H1 (cell line): ENCODE data around the gene CASZ1. TPM values are rescaled to one million over a fixed set of nuclear protein-coding genes. Genes with fewer than 3 reads are reported as not detected.

Experiments used
- CTCF ChIA-PET: fragments of 300-600 bp; sonication (Branson Sonifier 250); formaldehyde crosslinking; loops from one replicate; lab custom pipeline; 2021; ENCODE audit not compliant: partially characterized antibody; lab: Charles Lee
- POLR2A ChIA-PET: fragments of 300-600 bp; sonication (Branson Sonifier 250); formaldehyde crosslinking; loops from one replicate; lab custom pipeline; 2021; ENCODE audit warnings: inconsistent platforms; ENCODE audit not compliant: partially characterized antibody; lab: Charles Lee
- DNase-seq, 2 experiments: peaks; one replicate each; pipeline versions ENCODE4 v3.0.0 to v3.0.0-alpha.2; 2010 to 2022; ENCODE audit warnings: low spot score in 2 of 2, low read depth in 1 of 2, mixed read lengths in 1 of 2
- FAIRE-seq: peaks from 2 replicates; lab custom pipeline; 2011; peaks lifted over from hg19 to GRCh38; lab: Jason Lieb, UNC
- H2AFZ ChIP-seq: 2 replicates; pipeline ENCODE4 v1.8.1; 2012; ENCODE audit warnings: low read length, inconsistent platforms
- H2AK5ac ChIP-seq: 2 replicates; pipeline ENCODE4 v1.6.1; 2013; ENCODE audit warnings: low read depth, low read length
- H2BK120ac ChIP-seq: replicated peaks from 2 replicates; pipeline ENCODE3; 2013; ENCODE audit warnings: low read depth, low read length, inconsistent platforms
- H2BK12ac ChIP-seq: 2 replicates; pipeline ENCODE4 v1.6.1; 2013; ENCODE audit warnings: low read depth, low read length
- H2BK15ac ChIP-seq: 2 replicates; pipeline ENCODE4 v1.6.1; 2013; ENCODE audit warnings: low read length
- H2BK20ac ChIP-seq: 2 replicates; pipeline ENCODE4 v1.6.1; 2013; ENCODE audit warnings: low read length
- H2BK5ac ChIP-seq: 2 replicates; pipeline ENCODE4 v1.6.1; 2013; ENCODE audit warnings: low read depth, low read length
- H3K14ac ChIP-seq: 2 replicates; pipeline ENCODE4 v1.6.1; 2013; ENCODE audit warnings: inconsistent platforms; ENCODE audit not compliant: insufficient read length
- H3K18ac ChIP-seq: 2 replicates; pipeline ENCODE4 v1.6.1; 2013; ENCODE audit warnings: low read length; ENCODE audit errors: extremely low read depth
- H3K23ac ChIP-seq: 2 replicates; pipeline ENCODE4 v1.6.1; 2013; ENCODE audit warnings: inconsistent platforms; ENCODE audit not compliant: insufficient read length
- H3K23me2 ChIP-seq: 2 replicates; pipeline ENCODE4 v1.6.1; 2013; ENCODE audit warnings: low read depth, low read length
- H3K27ac ChIP-seq: 2 replicates; pipeline ENCODE4 v1.6.1; 2011; ENCODE audit warnings: low read depth, low read length, inconsistent platforms
- H3K27me3 ChIP-seq, 4 experiments: replicated peaks in 1 of 4; 1 replicate in 1 of 4; 2 replicates in 3 of 4; pipeline versions ENCODE4 v1.6.1 to v1.8.1; 2011 to 2013; ENCODE audit warnings: low read length in 3 of 4, mild to moderate bottlenecking in 3 of 4, inconsistent platforms in 2 of 4, mixed read lengths in 2 of 4, moderate library complexity in 1 of 4; ENCODE audit not compliant: control insufficient read depth in 3 of 4, insufficient read depth in 3 of 4; ENCODE audit errors: extremely low read depth in 1 of 4
- H3K36me3 ChIP-seq, 4 experiments: 2 replicates each; pipeline versions ENCODE4 v1.6.1 to v1.8.1; 2011 to 2013; ENCODE audit warnings: mild to moderate bottlenecking in 4 of 4, low read length in 3 of 4, moderate library complexity in 2 of 4, control low read depth in 1 of 4, inconsistent platforms in 1 of 4; ENCODE audit not compliant: insufficient read depth in 4 of 4, control insufficient read depth in 2 of 4
- H3K4ac ChIP-seq: replicated peaks from 2 replicates; pipeline ENCODE3; 2013; ENCODE audit warnings: low read length, low read depth, mixed read lengths, inconsistent platforms; ENCODE audit not compliant: insufficient read length
- H3K4me1 ChIP-seq, 4 experiments: replicated peaks in 1 of 4; 1 replicate in 1 of 4; 2 replicates in 3 of 4; pipeline versions ENCODE4 v1.6.1 to v1.8.1; 2011 to 2013; ENCODE audit warnings: low read length in 3 of 4, inconsistent platforms in 2 of 4, mixed read lengths in 1 of 4; ENCODE audit not compliant: insufficient read depth in 4 of 4, control insufficient read depth in 3 of 4
- H3K4me2 ChIP-seq, 2 experiments: 2 replicates each; pipeline versions ENCODE4 v1.6.1 to v1.8.1; 2011 to 2013; ENCODE audit warnings: low read depth in 2 of 2, low read length in 2 of 2, control low read depth in 1 of 2, inconsistent platforms in 1 of 2, mild to moderate bottlenecking in 1 of 2; ENCODE audit not compliant: insufficient read depth in 1 of 2
- H3K4me3 ChIP-seq, 4 experiments: fragments of 200-600, 300-600 bp in 1 of 4; sonication (generic), shearing (Covaris generic), sonication (Bioruptor Twin) in 1 of 4; 2 replicates each; pipeline versions ENCODE4 v1.5.1 to v1.8.1; 2011 to 2016; ENCODE audit warnings: low read length in 4 of 4, low read depth in 3 of 4, control low read depth in 2 of 4, inconsistent platforms in 2 of 4, mild to moderate bottlenecking in 2 of 4, mixed read lengths in 1 of 4, moderate library complexity in 1 of 4; ENCODE audit not compliant: insufficient read depth in 2 of 4; ENCODE audit errors: extremely low read depth in 1 of 4
- H3K56ac ChIP-seq: replicated peaks from 2 replicates; pipeline ENCODE3; 2013; ENCODE audit warnings: low read depth, mild to moderate bottlenecking, mixed read lengths, low read length, inconsistent platforms; ENCODE audit not compliant: insufficient read length
- H3K79me1 ChIP-seq: 2 replicates; pipeline ENCODE4 v1.6.1; 2013; ENCODE audit warnings: low read depth, low read length, control low read depth
- H3K79me2 ChIP-seq, 2 experiments: 2 replicates each; pipeline versions ENCODE4 v1.6.1 to v1.8.1; 2012 to 2013; ENCODE audit warnings: low read length in 2 of 2, mild to moderate bottlenecking in 2 of 2, inconsistent platforms in 1 of 2; ENCODE audit not compliant: insufficient read depth in 2 of 2, control insufficient read depth in 1 of 2
- H3K9ac ChIP-seq, 4 experiments: replicated peaks in 1 of 4; 1 replicate in 1 of 4; 2 replicates in 3 of 4; pipeline versions ENCODE4 v1.6.1 to v1.8.1; 2011 to 2013; ENCODE audit warnings: low read depth in 3 of 4, low read length in 3 of 4, control low read depth in 2 of 4, mild to moderate bottlenecking in 2 of 4, moderate library complexity in 2 of 4, inconsistent platforms in 1 of 4; ENCODE audit errors: extremely low read depth in 1 of 4
- H3K9me3 ChIP-seq, 2 experiments: 2 replicates each; pipeline versions ENCODE4 v1.6.1 to v1.8.1; 2012 to 2013; ENCODE audit warnings: mild to moderate bottlenecking in 2 of 2, moderate library complexity in 2 of 2, control low read depth in 1 of 2, inconsistent platforms in 1 of 2, low read depth in 1 of 2, low read length in 1 of 2, mixed read lengths in 1 of 2; ENCODE audit not compliant: insufficient read depth in 2 of 2
- H4K20me1 ChIP-seq, 2 experiments: replicated peaks in 1 of 2; 2 replicates each; pipeline versions ENCODE3 to v1.8.1; 2011 to 2013; ENCODE audit warnings: inconsistent platforms in 2 of 2, low read length in 2 of 2, mild to moderate bottlenecking in 1 of 2; ENCODE audit not compliant: insufficient read depth in 2 of 2, control insufficient read depth in 1 of 2
- H4K5ac ChIP-seq: 2 replicates; pipeline ENCODE4 v1.6.1; 2013; ENCODE audit warnings: low read length, low read depth, mixed read lengths, inconsistent platforms; ENCODE audit not compliant: insufficient read length
- H4K8ac ChIP-seq: 2 replicates; pipeline ENCODE4 v1.8.0; 2013; ENCODE audit warnings: mild to moderate bottlenecking, moderate library complexity, low read length, inconsistent platforms; ENCODE audit not compliant: insufficient read depth; ENCODE audit errors: extremely low read depth
- H4K91ac ChIP-seq: replicated peaks from 2 replicates; pipeline ENCODE3; 2013; ENCODE audit warnings: low read length, mixed read lengths, inconsistent platforms; ENCODE audit not compliant: insufficient read length
- ATF2 ChIP-seq: IDR thresholded peaks from 2 replicates; pipeline ENCODE4 v1.6.1; 2012; ENCODE audit warnings: low read length, inconsistent platforms
- EGR1 ChIP-seq: IDR thresholded peaks from 2 replicates; pipeline ENCODE4 v1.6.1; 2011; ENCODE audit warnings: low read depth, low read length, borderline replicate concordance
- GABPA ChIP-seq: IDR thresholded peaks from 2 replicates; pipeline ENCODE4 v1.6.1; 2011; ENCODE audit warnings: mild to moderate bottlenecking, low read length, moderate library complexity, borderline replicate concordance; ENCODE audit not compliant: insufficient read depth
- RAD21 ChIP-seq, 2 experiments: IDR thresholded peaks in 1 of 2; conservative IDR thresholded peaks in 1 of 2; 2 replicates each; pipeline ENCODE4 v1.6.1; 2011; ENCODE audit warnings: low read depth in 2 of 2, low read length in 2 of 2, improper control_type of control experiment in 1 of 2, inconsistent platforms in 1 of 2, mild to moderate bottlenecking in 1 of 2, moderate library complexity in 1 of 2
- RFX5 ChIP-seq: IDR thresholded peaks from 2 replicates; pipeline ENCODE4 v1.6.1; 2011; ENCODE audit warnings: low read depth, low read length, improper control_type of control experiment, borderline replicate concordance
- SRF ChIP-seq: IDR thresholded peaks from 2 replicates; pipeline ENCODE4 v1.6.1; 2011; ENCODE audit warnings: mild to moderate bottlenecking, low read depth, low read length, moderate library complexity
- TBP ChIP-seq: IDR thresholded peaks from 2 replicates; pipeline ENCODE4 v1.6.1; 2011; ENCODE audit warnings: low read depth, low read length, improper control_type of control experiment
- WGBS, 2 experiments: shearing (Covaris generic) in 1 of 2; methylation state at CpG; one replicate each; pipeline versions ENCODE4 v1.1.6 to v1.1.7; 2013 to 2015; ENCODE audit warnings: low lambda C conversion rate in 2 of 2, mixed read lengths in 2 of 2, inconsistent platforms in 1 of 2, low coverage in 1 of 2, missing lambda C conversion rate in 1 of 2; ENCODE audit not compliant: insufficient replicate concordance in 2 of 2, insufficient coverage in 1 of 2, insufficient read length in 1 of 2; ENCODE audit errors: extremely low coverage in 1 of 2, missing lambda C conversion rate in 1 of 2; 5-methylcytosine and 5-hydroxymethylcytosine counted together
- polyA plus RNA-seq, 7 experiments: library from polyadenylated mRNA; depleted of rRNA in 3 of 7; stranded (reverse) in 5 of 7; unstranded in 2 of 7; fragments of >200 nt in 5 of 7; fragments of 200-250 nt in 2 of 7; gene quantifications; 1 replicate in 5 of 7; 2 replicates in 1 of 7; 4 replicates in 1 of 7; pipeline versions ENCODE4 v1.2.1 to v1.2.3, GENCODE V29; 2011 to 2013; ENCODE audit warnings: missing spikeins in 2 of 7, mixed read lengths in 2 of 7
- total RNA-seq: library from RNA; stranded (reverse); fragmentation: NEBNext Ultra II Directional; extraction: Animal tissue kit (Norgen Biotek cat#: 25700); gene quantifications from 2 replicates; pipeline ENCODE4 v1.2.1, GENCODE V29; 2021

CASZ1 gene
- total and polyA plus RNA-seq, 2 of the 8 experiments (the other 6 are each of a cell fraction or from before 2014, with no cell fraction given), result 4.4 to 7.7 TPM

DNA sequence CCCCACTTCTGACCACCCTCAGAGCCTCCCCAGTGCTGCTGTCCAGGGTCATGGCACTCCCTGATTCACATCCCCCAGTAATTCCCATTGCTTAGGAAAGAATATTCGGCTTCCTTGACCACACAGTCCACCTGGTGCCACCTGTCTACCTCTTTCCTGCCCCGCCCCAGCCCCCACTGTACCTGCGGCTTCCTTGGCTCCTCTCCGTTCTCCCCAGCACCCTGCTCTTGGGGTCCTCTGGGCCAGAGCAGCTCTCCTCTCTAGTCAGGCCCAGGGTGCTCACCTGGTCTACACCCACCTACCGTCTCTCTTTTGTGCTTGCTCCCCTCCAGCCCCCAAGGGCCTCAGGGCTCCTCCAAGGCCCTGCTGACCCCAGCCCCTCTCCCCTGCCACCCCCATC, 179.1 kb downstream of the CASZ1 start:
- H3K14ac ChIP-seq, result no peak overlapping the region
- H2AK5ac ChIP-seq, result no peak overlapping the region
- no peak overlapping the region for H3K4ac ChIP-seq
- WGBS, 2 experiments, result 90% methylated on average over 3 of the region's 5 CpGs; no CpG with 5 or more reads in 1 of the 2 experiments
- POLR2A ChIA-PET, result no interaction called here
- FAIRE-seq (no peak), DNase-seq (no peak)
- no peak overlapping the region for H2BK120ac ChIP-seq
- H2AFZ ChIP-seq, result no peak overlapping the region
- H3K9me3 ChIP-seq, result no peaks in the 10 kb centered on the region
- no peak overlapping the region for H2BK20ac ChIP-seq
- no peak overlapping the region for H4K5ac ChIP-seq
- H3K9ac ChIP-seq, result no peak overlapping the region
- no peak overlapping the region for H2BK12ac ChIP-seq
- no peaks in the 10 kb centered on the region for H3K27me3 ChIP-seq
- CTCF ChIA-PET, result interaction anchor here (1.0 to 1.5 kb wide), 2 partner anchors 11 to 13 kb away, joined by 3 read pairs; no protein-coding TSS in a partner anchor
- no peak overlapping the region for H3K23ac ChIP-seq
- H3K56ac ChIP-seq, result no peak overlapping the region
- peaks cover 9% of the 10 kb centered on the region for H3K79me1 ChIP-seq
- H4K8ac ChIP-seq, result no peak overlapping the region; the same call in 1 of the 2 replicates
- no peak overlapping the region for H3K27ac ChIP-seq
- TF ChIP-seq ATF2, result no peak
- no peak for TF ChIP-seq RAD21 (IDR thresholded peaks at IDR 0.05 in 1 of 2, conservative IDR thresholded peaks at IDR 0.05 in 1 of 2; ENCODE audit: low read depth in 2 of 2, low read length in 2 of 2)
- no peak for TF ChIP-seq SRF
- TF ChIP-seq GABPA, result no peak
- no peak for TF ChIP-seq EGR1
- no peak for TF ChIP-seq TBP
- TF ChIP-seq RFX5, result no peak
- H3K4me3 ChIP-seq, result no peak overlapping the region
- H3K23me2 ChIP-seq, result no peaks in the 10 kb centered on the region
- no peaks in the 10 kb centered on the region for H4K20me1 ChIP-seq
- no peak overlapping the region for H3K18ac ChIP-seq
- no peak overlapping the region for H3K4me2 ChIP-seq
- H3K79me2 ChIP-seq, result no peaks in the 10 kb centered on the region
- no peak overlapping the region for H2BK5ac ChIP-seq
- H2BK15ac ChIP-seq, result no peak overlapping the region
- H3K36me3 ChIP-seq, result no peaks in the 10 kb centered on the region
- peaks cover 0 to 11% (median 3%) of the 10 kb centered on the region in 4 experiments; a peak in 3 of 7 replicates for H3K4me1 ChIP-seq
- no peak overlapping the region for H4K91ac ChIP-seq
